Breast epithelium (tissue), 4 donors: ENCODE data around the gene TANC1. TPM values are rescaled to one million over a fixed set of nuclear protein-coding genes. Genes with fewer than 3 reads are reported as not detected.

Experiments
- DNase-seq, 2 donors: peaks; one replicate each; pipeline ENCODE4 v3.0.0-alpha.2; 2019; ENCODE audit warnings: low spot score in 2 of 2
- H3K27ac ChIP-seq, 2 donors: fragments of 200-600 bp; sonication (generic) in 1 of 2; one replicate each; pipeline ENCODE4 v1.5.1; 2016 to 2019; ENCODE audit warnings: mild to moderate bottlenecking in 1 of 2
- H3K27me3 ChIP-seq, 2 donors: fragments of 200-600 bp; sonication (generic) in 1 of 2; one replicate each; pipeline versions ENCODE4 v1.5.1 to v1.6.0; 2017 to 2019; ENCODE audit warnings: control low read depth in 1 of 2, mild to moderate bottlenecking in 1 of 2
- H3K36me3 ChIP-seq: fragments of 200-600 bp; one replicate; pipeline ENCODE4 v1.5.1; 2019
- H3K4me1 ChIP-seq, 2 donors: fragments of 200-600 bp; sonication (generic); one replicate each; pipeline ENCODE4 v1.5.1; 2016 to 2019; ENCODE audit warnings: control low read depth in 1 of 2
- H3K4me3 ChIP-seq, 3 donors: fragments of 200-600 bp; sonication (generic); 1 replicate in 2 of 3; 2 replicates in 1 of 3; pipeline ENCODE4 v1.5.1; 2016 to 2019; ENCODE audit warnings: mild to moderate bottlenecking in 3 of 3, moderate library complexity in 2 of 3
- H3K9me3 ChIP-seq, 2 donors: fragments of 200-600 bp; sonication (generic) in 1 of 2; one replicate each; pipeline ENCODE4 v1.5.1; 2016 to 2019; ENCODE audit warnings: control low read depth in 1 of 2
- POLR2A ChIP-seq: fragments of 450-650 bp; IDR thresholded peaks from one replicate; pipeline ENCODE4 v1.6.1; 2016; ENCODE audit warnings: antibody characterized with exemption, mild to moderate bottlenecking, moderate library complexity
- POLR2AphosphoS5 ChIP-seq, 3 donors: sonication (generic); formaldehyde crosslinking; IDR thresholded peaks; one replicate each; pipeline ENCODE4 v1.6.1; 2017; ENCODE audit warnings: antibody characterized with exemption in 3 of 3
- intact Hi-C: fragments of 100-400 bp; cut with DNase I; formaldehyde crosslinking; loops from one replicate; pipeline ENCODE4 v1.15.1; 2023; ENCODE audit warnings: low total_unique reads
- total RNA-seq, 3 donors: library from RNA; depleted of rRNA; stranded (reverse); fragments of >200 nt; gene quantifications; one replicate each; pipeline ENCODE4 v1.1.0, GENCODE V29; 2016
- TF ChIP-seq, protein P1 (sequence below), 3 donors: fragments of 450-650 bp; IDR thresholded peaks; one replicate each; pipeline ENCODE4 v1.5.1; 2016 to 2017; ENCODE audit warnings: antibody characterized with exemption in 3 of 3, mild to moderate bottlenecking in 3 of 3, moderate library complexity in 3 of 3

Gene TANC1
- total RNA-seq, 3 donors from 2014 or later, result 18.9 to 62.3 (median 58.4) TPM

GRCh38 chr2:159177957-159178356 lies 209.5 kb downstream of the TANC1 start:
- TF ChIP-seq POLR2A (no peak), POLR2AphosphoS5 (IDR thresholded peaks at IDR 0.05) (no peak)
- TF ChIP-seq, protein P1, sequence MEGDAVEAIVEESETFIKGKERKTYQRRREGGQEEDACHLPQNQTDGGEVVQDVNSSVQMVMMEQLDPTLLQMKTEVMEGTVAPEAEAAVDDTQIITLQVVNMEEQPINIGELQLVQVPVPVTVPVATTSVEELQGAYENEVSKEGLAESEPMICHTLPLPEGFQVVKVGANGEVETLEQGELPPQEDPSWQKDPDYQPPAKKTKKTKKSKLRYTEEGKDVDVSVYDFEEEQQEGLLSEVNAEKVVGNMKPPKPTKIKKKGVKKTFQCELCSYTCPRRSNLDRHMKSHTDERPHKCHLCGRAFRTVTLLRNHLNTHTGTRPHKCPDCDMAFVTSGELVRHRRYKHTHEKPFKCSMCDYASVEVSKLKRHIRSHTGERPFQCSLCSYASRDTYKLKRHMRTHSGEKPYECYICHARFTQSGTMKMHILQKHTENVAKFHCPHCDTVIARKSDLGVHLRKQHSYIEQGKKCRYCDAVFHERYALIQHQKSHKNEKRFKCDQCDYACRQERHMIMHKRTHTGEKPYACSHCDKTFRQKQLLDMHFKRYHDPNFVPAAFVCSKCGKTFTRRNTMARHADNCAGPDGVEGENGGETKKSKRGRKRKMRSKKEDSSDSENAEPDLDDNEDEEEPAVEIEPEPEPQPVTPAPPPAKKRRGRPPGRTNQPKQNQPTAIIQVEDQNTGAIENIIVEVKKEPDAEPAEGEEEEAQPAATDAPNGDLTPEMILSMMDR (IDR thresholded peaks at IDR 0.05), result no peak
- DNase-seq, result no peak
- Histone ChIP-seq H3K27ac (no peak overlapping the region), H3K27me3 (no peaks in the 10 kb centered on the region), H3K4me3 (no peak overlapping the region), H3K4me1 (no peaks in the 10 kb centered on the region), H3K9me3 (no peaks in the 10 kb centered on the region), H3K36me3 (no peaks in the 10 kb centered on the region)
- intact Hi-C loops, result no loop called here

GRCh38 chr2:159179096-159179495 lies 210.7 kb downstream of the TANC1 start:
- no peaks in the 10 kb centered on the region for H3K36me3 ChIP-seq
- no peaks in the 10 kb centered on the region for H3K9me3 ChIP-seq
- DNase-seq, result no peak
- intact Hi-C loops, result no loop called here
- H3K27me3 ChIP-seq, result no peaks in the 10 kb centered on the region
- H3K4me3 ChIP-seq, result no peak overlapping the region
- TF ChIP-seq POLR2A (no peak), POLR2AphosphoS5 (IDR thresholded peaks at IDR 0.05) (no peak)
- TF ChIP-seq, protein P1 (IDR thresholded peaks at IDR 0.05), result no peak
- no peak overlapping the region for H3K27ac ChIP-seq
- no peaks in the 10 kb centered on the region for H3K4me1 ChIP-seq

DNA sequence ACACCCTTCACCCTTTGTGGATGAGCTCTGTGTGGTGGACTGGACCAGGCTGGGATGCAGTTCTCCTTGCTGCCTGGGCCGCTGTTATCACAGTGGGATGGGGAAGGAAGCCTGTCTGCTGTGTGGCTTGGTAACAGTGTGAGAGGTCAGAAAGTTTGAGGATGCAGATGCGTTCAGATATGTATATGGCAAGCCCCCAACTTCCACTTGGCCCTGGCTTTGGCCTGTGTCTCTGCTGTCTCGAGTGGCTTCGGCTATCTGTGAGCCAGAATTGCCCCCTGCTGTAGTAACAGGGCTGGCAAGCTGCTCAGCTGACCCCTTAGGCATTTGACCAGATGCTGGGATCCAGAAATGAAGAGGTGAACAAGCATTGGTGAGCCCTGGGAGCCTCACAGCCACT lies 211.3 kb downstream of the TANC1 start:
- Histone ChIP-seq H3K4me3 (no peak overlapping the region), H3K36me3 (no peaks in the 10 kb centered on the region), H3K9me3 (no peaks in the 10 kb centered on the region), H3K27ac (no peak overlapping the region), H3K4me1 (no peaks in the 10 kb centered on the region), H3K27me3 (no peaks in the 10 kb centered on the region)
- TF ChIP-seq, protein P1 (IDR thresholded peaks at IDR 0.05), result no peak
- no peak for TF ChIP-seq POLR2AphosphoS5 (IDR thresholded peaks at IDR 0.05)
- no peak for TF ChIP-seq POLR2A
- intact Hi-C loops, result no loop called here
- DNase-seq, result no peak

- no peak overlapping the region for H3K27ac ChIP-seq
- no peak overlapping the region for H3K4me3 ChIP-seq
- TF ChIP-seq POLR2A, result no peak
- TF ChIP-seq, protein P1 (IDR thresholded peaks at IDR 0.05), result no peak
- no peak for DNase-seq
- H3K4me1 ChIP-seq, result no peaks in the 10 kb centered on the region
- no peaks in the 10 kb centered on the region for H3K9me3 ChIP-seq
- H3K36me3 ChIP-seq, result no peaks in the 10 kb centered on the region
- intact Hi-C loops, result no loop called here
- H3K27me3 ChIP-seq, result no peaks in the 10 kb centered on the region
These were observed 214.9 kb downstream of the TANC1 start for GRCh38 chr2:159183346-159183745.

DNA sequence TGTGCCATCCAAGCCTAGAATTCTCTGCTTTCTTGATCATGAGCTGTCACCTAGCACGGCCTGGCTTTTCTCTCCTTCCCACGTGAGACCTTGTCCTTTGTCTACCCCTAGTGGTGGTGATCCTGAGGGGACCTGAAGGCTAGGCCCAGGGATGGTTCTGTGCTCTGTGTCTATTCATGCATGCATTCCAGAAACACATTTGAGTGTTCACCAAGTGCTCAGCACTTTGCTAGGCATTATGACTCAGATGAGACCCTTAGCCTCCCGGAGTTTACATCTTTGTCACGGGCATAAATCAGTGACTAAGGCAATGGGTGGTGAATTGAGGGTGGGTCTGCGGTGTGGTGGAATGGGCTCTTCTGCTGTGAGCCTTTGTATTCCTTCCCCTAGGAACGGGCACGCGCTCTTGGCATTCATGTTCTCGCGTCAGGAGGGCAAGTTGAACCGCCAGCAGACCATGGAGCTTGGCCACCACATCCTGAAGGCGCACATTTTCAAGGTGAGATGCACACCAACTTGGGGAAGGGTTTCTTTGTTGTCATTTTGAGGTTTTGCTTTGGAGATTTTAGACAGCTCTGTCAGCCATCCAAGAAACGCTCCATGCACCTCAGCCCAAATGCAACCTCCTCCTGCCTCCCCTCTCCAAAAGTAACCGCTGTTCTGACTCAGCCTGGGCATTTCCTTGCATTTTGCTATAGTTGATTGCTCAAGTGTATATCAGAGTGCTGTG lies 217.1 kb downstream of the TANC1 start:
- no peak overlapping the region for H3K27ac ChIP-seq
- H3K36me3 ChIP-seq, result no peaks in the 10 kb centered on the region
- no peak overlapping the region for H3K4me3 ChIP-seq
- TF ChIP-seq POLR2A (no peak), POLR2AphosphoS5 (IDR thresholded peaks at IDR 0.05) (no peak)
- TF ChIP-seq, protein P1 (IDR thresholded peaks at IDR 0.05), result no peak
- no peaks in the 10 kb centered on the region for H3K27me3 ChIP-seq
- H3K9me3 ChIP-seq, result no peaks in the 10 kb centered on the region
- intact Hi-C loops, result no loop called here
- DNase-seq, result no peak
- H3K4me1 ChIP-seq, result no peaks in the 10 kb centered on the region
